H1 (cell line): ENCODE measurements around the gene KRT7. TPM values are rescaled to one million over a fixed set of nuclear protein-coding genes. Genes with fewer than 3 reads are reported as not detected.

Source experiments
- GABPA ChIP-seq: IDR thresholded peaks from 2 replicates; pipeline ENCODE4 v1.6.1; 2011; ENCODE audit warnings: mild to moderate bottlenecking, low read length, moderate library complexity, borderline replicate concordance; ENCODE audit not compliant: insufficient read depth
- SIX5 ChIP-seq: IDR thresholded peaks from 2 replicates; pipeline ENCODE4 v1.6.1; 2011; ENCODE audit warnings: mild to moderate bottlenecking, low read depth, low read length
- polyA plus RNA-seq, 7 experiments: library from polyadenylated mRNA; depleted of rRNA in 3 of 7; stranded (reverse) in 5 of 7; unstranded in 2 of 7; fragments of >200 nt in 5 of 7; fragments of 200-250 nt in 2 of 7; gene quantifications; 1 replicate in 5 of 7; 2 replicates in 1 of 7; 4 replicates in 1 of 7; pipeline versions ENCODE4 v1.2.1 to v1.2.3, GENCODE V29; 2011 to 2013; ENCODE audit warnings: missing spikeins in 2 of 7, mixed read lengths in 2 of 7
- total RNA-seq: library from RNA; stranded (reverse); fragmentation: NEBNext Ultra II Directional; extraction: Animal tissue kit (Norgen Biotek cat#: 25700); gene quantifications from 2 replicates; pipeline ENCODE4 v1.2.1, GENCODE V29; 2021

The KRT7 gene
- total and polyA plus RNA-seq, 2 of the 8 experiments (the other 6 are each of a cell fraction or from before 2014, with no cell fraction given), result 13.2 to 19.0 TPM

DNA sequence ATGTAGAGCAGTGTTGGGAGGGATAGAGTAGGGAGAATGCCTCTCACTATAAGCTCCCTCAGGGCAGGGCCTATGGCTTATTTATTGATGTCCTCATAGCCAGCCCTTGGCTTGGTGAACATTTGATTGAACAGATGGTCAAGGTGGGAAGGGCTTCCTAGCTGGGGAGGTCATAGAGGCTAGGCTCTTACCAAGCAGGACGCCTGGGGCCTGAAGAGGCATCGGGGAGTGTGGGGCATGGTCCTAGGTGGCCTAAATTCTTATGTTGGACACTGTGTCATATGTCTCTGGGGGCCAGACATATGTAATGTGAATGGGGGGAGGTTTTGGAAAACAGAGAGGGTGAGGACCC is 23.5 kb downstream of the KRT7 start (continued):
- TF ChIP-seq SIX5, result no peak
- no peak for TF ChIP-seq GABPA
